Muscle of arm (tissue), 12 donors: ENCODE measurements around the gene GABRB3. TPM values are rescaled to one million over a fixed set of nuclear protein-coding genes. Genes with fewer than 3 reads are reported as not detected.

ENCODE experiments used
- DNase-seq: peaks from one replicate; pipeline ENCODE4 v3.0.0-alpha.2; 2013
- polyA plus RNA-seq, 12 donors: library from polyadenylated mRNA; unstranded; fragments of 120-200 nt; gene quantifications; one replicate each; pipeline ENCODE4 v1.2.1, GENCODE V29; 2013; ENCODE audit not compliant: insufficient read length in 12 of 12

GABRB3 gene
- polyA plus RNA-seq, 12 donors = 1.1 to 3.1 (median 2.1) TPM; not detected in 2

- no peak for DNase-seq
Observed at GRCh38 chr15:26679927-26680326, 92.9 kb downstream of the GABRB3 start.

DNA sequence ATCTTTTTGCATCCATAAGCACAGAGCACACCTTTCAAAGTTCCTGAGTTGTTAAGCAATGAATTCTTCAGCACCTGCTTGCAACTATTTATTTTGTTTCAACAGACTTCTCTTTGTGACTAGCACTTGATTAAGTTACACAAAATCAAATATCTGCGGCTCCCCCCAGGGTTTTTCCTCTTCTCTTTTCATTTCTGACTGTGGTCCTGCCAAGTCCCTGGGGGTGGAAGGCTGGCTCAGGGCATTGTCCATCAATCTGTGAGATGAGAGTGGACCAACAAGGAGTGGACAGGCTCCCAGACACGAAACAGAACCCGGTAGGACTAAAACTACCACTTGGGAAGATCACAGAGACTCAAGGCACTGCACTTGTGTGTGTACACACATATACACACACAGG lies 96.8 kb downstream of the GABRB3 start:
- DNase-seq = no peak

DNA sequence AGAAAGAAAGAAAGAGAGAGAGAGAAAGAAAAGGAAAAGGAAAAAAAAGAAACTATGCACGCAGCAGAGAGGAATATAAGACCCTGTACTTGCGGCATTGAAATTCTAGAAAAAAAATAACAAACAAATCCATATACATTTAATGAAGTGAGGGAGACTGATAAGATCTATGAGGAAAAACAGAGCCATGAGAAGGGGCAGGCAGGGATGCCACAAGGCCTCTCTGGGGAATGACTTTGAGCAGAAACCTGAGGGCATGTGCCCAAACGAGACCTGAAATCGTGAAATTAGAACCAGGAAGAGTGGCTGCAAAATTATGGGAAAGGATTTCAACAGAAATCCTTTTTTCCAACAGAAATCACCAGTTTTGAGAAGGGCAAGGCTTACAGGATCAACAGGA lies 98.4 kb downstream of the GABRB3 start:
- no peak for DNase-seq

DNA sequence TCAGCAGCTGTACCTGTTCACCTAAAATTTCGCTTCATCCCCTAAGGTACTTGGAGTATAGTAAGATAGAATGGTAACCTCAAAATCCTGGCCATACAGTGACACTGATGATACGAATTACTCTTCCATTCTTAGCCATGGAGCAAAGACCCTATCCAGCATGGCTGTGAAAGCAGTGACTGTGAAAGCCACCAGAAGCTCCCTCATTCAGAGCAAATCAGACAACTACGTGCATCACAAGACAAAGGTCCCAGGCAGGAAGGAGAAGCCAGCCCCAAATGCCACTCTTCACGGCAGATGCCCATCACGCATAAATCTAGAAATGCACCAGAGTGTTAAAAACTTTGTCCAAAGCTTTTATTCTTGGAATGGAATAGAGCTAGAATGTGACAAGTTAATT lies 99.4 kb downstream of the GABRB3 start:
- no peak for DNase-seq

DNA sequence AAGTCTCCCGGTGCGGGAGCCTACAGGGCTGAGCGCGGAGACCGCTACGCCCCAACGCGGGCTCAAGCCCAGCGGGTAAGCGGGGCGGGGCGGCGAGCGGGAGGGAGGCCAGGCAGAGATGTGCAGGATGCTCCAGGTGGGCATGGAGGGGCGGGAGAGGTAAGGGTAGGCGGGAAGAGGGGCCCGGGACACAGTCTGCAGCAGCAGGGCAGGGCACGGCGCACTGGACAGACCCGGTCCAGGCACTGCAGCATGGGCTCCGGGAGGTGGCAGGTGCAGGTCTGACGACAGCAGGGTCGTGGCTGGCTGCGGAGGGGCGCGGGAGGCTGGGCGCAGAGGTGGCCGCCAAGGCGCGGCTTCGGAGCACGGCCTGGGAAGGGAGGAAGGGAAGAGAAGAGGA lies 102.8 kb downstream of the GABRB3 start:
- no peak for DNase-seq

GRCh38 chr15:26667222-26667988 lies 105.5 kb downstream of the GABRB3 start:
- DNase-seq = no peak

GRCh38 chr15:26665957-26666791 lies 106.7 kb downstream of the GABRB3 start:
- peak; percentile 27 for DNase-seq

- no peak for DNase-seq
Observed at GRCh38 chr15:26662283-26662682, 110.6 kb downstream of the GABRB3 start.

DNA sequence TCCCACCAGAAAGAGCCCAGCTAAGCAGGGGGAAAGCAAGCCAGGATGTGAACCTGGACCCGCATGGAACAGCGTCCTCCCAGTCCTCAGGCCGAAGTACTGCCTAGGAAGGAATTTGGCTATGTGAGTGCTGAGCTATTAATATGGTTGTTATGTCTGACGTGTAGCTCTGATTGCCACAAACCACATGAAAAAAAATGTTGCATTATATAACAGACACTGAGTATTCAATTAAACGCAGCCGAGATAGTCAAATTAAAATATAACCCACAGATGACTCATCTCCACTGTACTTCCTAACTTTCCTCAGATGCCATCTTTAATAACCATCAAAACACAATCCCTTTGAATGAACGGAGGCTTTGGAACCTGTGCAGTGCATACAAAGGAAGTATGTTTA lies 111.1 kb downstream of the GABRB3 start:
- DNase-seq = no peak

DNA sequence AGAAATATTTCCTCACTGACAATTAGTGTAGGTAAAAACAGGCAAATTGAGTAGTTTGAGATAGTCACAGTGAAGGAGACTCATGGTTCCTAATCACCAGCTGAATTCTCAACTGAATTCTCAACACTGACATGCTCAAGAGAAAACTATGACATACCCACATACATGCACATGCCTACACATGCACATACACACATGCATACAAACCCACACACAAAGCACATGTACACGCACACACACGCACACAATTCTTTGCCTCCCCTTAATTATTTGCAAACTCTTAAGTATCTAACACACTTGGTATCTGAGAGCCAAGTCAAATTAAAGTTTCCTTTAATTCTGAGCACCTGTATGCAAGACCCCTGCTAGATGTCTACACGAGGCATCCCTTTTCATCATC lies 111.8 kb downstream of the GABRB3 start:
- no peak for DNase-seq

DNA sequence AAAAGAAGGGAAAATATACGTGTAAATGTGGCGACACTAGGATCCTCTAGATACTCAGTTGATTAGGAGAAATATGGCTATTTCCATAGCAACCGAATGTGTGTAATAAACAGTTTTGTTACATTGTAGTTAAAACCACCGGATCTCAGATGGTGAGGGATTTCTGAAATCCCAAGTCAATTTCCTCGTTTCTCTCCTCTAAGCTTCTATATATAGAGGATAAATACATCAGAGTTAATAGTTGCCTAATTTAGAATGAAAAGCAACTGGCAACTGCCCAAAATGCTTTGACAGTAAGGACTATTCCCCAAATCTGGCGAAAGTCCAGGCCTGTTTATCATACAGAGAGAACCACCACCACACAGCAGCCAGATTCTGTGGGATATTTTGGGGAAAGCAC lies 112.6 kb downstream of the GABRB3 start:
- DNase-seq = peak; percentile 1

GRCh38 chr15:26658290-26658689 lies 114.6 kb downstream of the GABRB3 start:
- DNase-seq = no peak

- no peak for DNase-seq
Observed at GRCh38 chr15:26656080-26656479, 116.8 kb downstream of the GABRB3 start.

- no peak for DNase-seq
Observed at GRCh38 chr15:26651909-26652308, 121.0 kb downstream of the GABRB3 start.

GRCh38 chr15:26648676-26649075 lies 124.2 kb downstream of the GABRB3 start:
- no peak for DNase-seq

GRCh38 chr15:26644948-26645347 lies 127.9 kb downstream of the GABRB3 start:
- no peak for DNase-seq

DNA sequence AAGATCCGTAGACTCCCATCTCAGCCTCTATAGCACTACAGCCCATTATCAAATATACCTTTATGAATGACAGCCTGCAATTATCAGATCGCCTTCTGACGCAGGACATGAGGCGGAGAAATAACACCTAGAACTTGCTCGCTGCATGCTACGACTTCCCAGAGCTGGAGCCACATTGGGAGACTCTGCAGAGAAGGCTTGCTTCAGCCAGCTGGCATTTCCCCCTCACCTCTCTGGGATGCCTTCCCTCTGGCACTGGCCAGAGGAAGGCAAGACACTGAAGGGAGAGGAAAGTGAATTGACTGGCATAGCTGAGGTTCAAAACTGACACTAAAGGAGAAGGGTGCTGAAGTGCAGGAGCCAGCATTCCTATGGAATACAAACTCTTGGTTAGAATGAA lies 131.7 kb downstream of the GABRB3 start:
- no peak for DNase-seq

DNA sequence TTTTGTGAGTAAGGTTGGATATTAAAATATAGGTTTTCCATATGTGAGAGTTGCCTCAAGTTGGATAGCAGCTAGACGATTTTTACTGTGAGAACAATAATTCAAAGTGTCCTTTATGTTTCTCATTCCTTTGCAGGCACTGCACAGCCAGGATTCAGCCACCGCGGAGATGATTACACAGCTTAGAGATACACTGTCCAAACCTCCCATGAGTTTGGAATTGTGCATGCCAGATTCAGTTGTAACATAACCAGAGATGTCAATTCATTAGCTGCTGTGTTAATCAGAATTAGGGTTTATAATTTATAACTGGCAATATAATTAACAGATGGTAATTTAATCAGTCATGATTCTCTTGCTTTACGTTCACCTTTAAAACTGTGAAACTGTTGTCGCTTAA lies 132.3 kb downstream of the GABRB3 start:
- no peak for DNase-seq

- DNase-seq = no peak
Observed at GRCh38 chr15:26639966-26640365, 132.9 kb downstream of the GABRB3 start.

DNA sequence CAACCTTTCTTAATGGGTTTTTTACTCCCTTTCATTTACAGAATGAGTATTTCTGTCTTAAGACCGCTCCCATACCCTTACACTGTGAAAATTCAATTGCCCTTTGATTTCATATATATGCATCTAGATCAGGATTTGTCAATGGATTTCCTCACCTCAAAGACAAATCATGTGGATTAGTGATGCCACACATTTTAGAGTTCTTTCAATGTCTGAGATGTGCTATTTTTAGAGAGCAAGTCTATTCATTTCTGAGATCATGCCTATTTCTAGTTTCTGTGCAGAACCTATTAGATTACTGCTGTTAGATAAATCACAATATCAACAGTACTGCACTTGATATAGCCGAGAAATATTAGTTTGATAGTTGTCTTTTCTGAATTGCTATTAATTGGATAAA lies 137.3 kb downstream of the GABRB3 start:
- DNase-seq = no peak

GRCh38 chr15:26635105-26635504 lies 137.8 kb downstream of the GABRB3 start:
- DNase-seq = no peak

- no peak for DNase-seq
Observed at GRCh38 chr15:26634319-26634718, 138.5 kb downstream of the GABRB3 start.

DNA sequence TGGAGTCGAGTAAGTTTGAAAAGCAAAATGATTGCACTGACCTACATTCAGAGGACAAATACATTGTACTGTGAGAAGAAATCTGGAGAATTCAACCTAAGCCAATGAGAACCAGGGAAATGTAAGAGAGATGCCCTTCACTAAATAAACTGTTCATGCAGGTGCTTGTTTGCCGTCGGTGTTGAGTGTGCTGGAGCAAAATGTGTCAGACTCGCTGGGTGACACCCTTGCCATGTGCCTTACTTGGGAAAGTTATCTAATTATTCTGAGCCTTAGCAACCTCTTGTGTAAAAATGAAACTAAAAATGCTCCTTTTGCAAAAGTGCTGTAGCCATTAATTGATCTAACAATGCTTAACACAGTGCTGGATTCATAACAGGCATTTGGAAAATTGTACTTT lies 140.4 kb downstream of the GABRB3 start:
- no peak for DNase-seq
